ENCODE measurements around the gene TMEM242.
"Not testable (repeated sequence)": the region's sequence is repeated elsewhere in the genome, so short reads cannot be mapped to it uniquely, and the experiment has no call there.

Gene TMEM242

GRCh38 chr6:157323255-157323965, at the start of gene TMEM242:
Gene TMEM242, minus strand, starts transcription at chr6:157323519. Its CDS starts 20 bp downstream, at chr6:157323499.
- DNase-seq (ENCODE audit: low read depth in 2 of 2) = peak; percentile 66 to 89

GRCh38 chr6:157372501-157373280, 49.4 kb upstream of the TMEM242 start:
- no peak for DNase-seq (ENCODE audit: low read depth in 2 of 2)

GRCh38 chr6:157370755-157371154, 47.4 kb upstream of the TMEM242 start:
- DNase-seq (ENCODE audit: low read depth in 2 of 2) = no peak

- DNase-seq (ENCODE audit: low read depth in 2 of 2) = no peak
These were observed 45.2 kb upstream of the TMEM242 start for GRCh38 chr6:157368359-157369049.

GRCh38 chr6:157366648-157367047, 43.3 kb upstream of the TMEM242 start:
- DNase-seq (ENCODE audit: low read depth in 2 of 2) = no peak

DNA sequence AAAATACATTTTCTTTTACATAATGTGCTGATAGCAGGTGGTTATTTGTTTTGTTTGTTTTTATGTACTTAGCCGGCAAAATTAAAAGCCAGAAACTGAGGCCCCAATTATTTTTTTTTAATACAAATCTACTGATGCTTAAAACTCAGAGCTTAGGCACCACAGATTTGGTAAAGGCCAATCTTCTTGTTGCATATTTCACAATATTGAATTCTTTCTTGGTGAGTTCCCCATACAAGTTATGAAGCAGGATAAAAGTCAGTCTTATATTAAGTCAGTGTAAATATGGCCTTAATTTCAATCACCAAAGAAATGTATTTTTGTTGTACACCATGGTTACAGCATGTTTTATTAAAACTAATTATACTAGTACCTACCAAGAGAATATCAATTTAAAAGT, 41.4 kb upstream of the TMEM242 start:
- no peak for DNase-seq (ENCODE audit: low read depth in 2 of 2)

DNA sequence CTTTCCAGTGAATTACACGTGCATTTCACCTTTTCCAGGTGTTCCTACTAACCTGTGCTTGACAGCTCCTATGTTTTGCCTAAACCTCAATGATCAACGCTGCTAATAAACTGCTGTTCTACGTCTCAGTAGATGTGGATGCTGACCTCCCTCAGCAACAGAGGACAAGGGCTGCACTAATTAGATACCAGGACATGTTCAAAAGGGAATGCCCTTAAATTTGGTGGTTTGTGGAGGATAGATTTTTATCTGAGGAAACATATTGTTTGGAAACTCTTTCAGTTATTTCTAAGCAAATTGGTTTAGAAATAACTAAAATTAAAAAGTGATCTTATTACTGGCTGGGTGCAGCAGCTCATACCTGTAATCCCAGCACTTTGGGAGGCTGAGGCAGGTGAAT, 38.6 kb upstream of the TMEM242 start:
- DNase-seq (ENCODE audit: low read depth in 2 of 2) = no peak

DNA sequence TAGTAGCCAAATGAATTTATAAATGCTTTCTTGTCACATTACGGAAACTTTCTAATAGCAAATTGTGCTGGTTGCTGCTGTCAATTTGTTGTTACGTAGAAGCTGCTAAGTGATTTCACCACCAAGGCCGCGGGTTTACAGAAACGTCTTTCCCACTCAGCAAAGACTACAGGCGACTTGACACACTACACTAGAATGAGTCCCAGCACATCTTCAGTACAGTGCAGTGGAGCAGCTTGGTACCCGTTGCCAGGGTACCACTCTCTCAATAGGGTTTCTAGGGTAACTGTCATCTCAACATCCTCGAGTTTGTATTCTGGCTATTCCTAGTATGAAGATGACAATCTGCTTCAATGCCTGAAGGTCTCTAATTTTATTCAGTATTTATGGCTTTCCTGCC, 35.0 kb upstream of the TMEM242 start:
- no peak for DNase-seq (ENCODE audit: low read depth in 2 of 2)

GRCh38 chr6:157346373-157346772, 23.1 kb upstream of the TMEM242 start:
- DNase-seq (ENCODE audit: low read depth in 2 of 2) = no peak

GRCh38 chr6:157343732-157344131, 20.4 kb upstream of the TMEM242 start:
- no peak for DNase-seq (ENCODE audit: low read depth in 2 of 2)

GRCh38 chr6:157339432-157339831, 16.1 kb upstream of the TMEM242 start:
- no peak for DNase-seq (ENCODE audit: low read depth in 2 of 2)

DNA sequence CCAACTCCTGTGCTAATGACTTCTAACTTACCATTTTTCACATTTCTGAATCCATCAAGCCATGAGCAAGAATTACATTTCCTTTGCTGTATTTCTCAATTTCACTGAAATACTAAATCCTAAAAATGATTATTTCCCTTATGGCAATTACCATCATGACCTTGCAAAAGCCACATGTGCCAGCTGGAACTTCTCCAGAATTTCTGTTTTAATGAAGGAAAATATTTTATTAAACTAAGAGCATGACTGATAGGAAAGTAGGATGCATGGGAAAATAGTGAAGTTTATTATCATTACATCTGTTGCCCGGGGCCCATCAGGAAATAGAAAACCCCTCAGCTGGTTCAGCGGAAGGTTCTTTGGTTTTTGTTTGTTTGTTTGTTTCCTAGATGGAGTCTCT, 14.4 kb upstream of the TMEM242 start:
- no peak for DNase-seq (ENCODE audit: low read depth in 2 of 2)

DNA sequence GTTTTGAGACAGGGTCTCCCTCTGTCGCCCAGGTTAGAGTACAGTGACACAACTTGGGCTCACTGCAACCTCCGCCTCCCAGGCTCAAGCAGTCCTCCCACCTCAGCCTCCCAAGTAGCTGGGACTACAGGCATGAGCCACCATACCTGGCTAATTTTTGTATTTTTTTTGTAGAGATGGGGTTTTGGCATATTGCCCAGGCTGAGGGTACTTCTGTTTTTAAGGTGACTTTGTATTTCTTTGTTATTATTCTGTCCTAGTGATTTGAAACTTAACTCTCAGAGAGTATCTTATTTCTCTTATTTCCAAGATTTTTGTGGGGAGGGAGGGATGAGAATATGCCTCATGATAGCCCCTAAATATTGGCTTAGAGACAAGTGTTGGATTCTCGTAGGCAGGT, 14.0 kb upstream of the TMEM242 start:
- DNase-seq (ENCODE audit: low read depth in 2 of 2) = not testable (repeated sequence)

DNA sequence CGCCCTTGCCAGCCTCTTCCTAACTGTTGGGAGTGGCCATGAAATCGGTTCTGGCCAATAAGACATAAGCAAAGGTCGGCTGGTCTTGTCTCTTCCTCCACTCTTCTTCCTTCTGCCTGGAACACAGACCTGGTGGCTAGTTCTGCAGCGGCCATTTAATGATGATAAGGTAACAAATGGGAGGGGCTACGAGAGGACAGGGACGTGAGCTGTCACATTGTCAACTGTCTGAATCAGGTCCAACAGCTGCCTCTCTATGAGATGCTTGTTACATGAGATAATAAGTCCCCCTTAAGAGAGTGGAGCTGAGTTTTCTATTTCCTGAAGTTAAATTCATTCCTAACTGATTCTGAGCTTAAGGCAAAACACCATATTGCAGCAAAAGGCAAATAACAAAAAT, 12.5 kb upstream of the TMEM242 start:
- no peak for DNase-seq (ENCODE audit: low read depth in 2 of 2)

GRCh38 chr6:157333956-157334355, 10.6 kb upstream of the TMEM242 start:
- DNase-seq (ENCODE audit: low read depth in 2 of 2) = no peak

DNA sequence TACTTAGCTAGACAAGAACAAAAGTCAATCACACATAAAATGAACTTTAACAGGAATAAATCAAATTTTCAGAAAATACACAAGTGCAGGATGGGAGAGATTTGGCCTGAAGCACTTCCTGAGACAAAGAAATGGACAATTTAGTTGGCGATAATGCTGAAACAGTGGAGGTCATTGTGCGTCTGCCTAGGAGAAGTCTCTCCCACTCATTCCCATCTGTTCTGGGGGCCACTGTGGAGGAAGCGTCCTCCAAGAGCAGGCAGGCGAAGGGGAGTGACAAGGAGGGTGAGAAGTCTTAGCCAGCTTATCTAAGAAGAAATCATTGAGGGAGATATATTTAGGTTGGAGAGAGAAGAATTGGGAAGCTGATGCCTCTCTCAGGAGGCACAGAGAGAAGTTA, 10.2 kb upstream of the TMEM242 start:
- no peak for DNase-seq (ENCODE audit: low read depth in 2 of 2)

DNA sequence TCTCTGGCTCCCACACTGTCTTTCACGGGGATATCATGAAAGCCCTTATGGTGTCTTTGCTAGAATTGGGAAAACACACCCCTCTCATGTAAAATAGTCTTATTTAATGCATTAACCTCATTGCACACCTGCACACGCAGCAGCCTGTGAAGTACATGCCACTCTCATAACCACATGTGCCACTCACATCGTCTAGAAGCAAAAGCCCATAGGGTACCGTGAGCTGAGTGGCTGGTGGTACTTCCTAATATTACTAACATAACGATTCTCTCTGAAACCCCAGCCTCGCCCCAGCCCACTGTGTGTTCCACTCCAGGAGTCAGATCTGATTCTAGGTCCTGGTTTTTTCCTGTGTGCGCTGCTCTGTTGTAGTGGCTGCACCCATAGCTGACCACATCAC, 9.5 kb upstream of the TMEM242 start:
- no peak for DNase-seq (ENCODE audit: low read depth in 2 of 2)

DNA sequence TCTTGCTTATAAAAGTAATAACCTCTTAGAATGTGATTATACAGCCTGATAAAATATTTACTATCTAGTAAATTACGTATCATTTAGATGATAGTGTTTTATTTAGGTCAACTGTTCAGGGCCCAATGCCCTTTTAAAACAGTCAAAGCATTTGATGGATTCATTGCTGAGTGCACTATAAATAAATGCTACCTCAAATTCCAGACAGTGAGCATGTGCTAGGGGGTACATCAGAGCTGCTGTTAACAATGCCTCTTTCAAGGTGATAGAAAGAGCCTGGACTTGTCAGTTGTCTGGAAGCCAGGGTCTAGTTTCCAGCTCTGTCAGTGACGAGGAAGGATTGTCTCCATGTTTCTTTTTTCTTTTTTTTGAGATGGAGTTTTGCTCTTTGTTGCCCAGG, 7.5 kb upstream of the TMEM242 start:
- DNase-seq (ENCODE audit: low read depth in 2 of 2) = no peak

- no peak for DNase-seq (ENCODE audit: low read depth in 2 of 2)
These were observed 6.5 kb upstream of the TMEM242 start for GRCh38 chr6:157329829-157330228.

DNA sequence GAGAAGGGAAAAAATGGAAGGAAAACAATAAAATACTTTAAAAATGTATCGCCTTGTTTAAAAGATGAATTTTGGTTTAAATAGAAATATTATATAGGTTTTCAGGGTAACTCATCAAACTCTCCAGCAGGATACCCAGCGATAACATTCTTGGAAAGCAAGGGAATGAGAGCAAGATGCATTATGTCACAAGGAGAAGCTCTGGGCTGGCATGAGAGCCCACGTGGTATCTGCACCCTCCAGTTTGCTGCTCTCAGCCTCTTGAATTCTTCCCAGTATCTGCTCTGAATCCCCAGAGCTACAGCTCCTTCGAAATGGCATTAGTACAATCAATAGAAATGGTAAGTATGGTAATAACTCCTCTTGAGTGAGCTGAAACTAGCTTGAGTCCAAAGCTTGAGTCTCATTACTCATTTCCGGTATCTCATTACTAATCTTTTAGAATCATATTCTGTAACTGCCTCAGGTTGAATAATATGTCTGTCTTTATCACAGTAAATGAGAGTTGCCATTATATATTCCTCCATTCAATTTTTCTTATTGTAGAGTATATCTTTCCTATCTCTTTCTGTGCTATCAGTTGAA, 4.9 kb upstream of the TMEM242 start:
- no peak for DNase-seq (ENCODE audit: low read depth in 2 of 2)

DNA sequence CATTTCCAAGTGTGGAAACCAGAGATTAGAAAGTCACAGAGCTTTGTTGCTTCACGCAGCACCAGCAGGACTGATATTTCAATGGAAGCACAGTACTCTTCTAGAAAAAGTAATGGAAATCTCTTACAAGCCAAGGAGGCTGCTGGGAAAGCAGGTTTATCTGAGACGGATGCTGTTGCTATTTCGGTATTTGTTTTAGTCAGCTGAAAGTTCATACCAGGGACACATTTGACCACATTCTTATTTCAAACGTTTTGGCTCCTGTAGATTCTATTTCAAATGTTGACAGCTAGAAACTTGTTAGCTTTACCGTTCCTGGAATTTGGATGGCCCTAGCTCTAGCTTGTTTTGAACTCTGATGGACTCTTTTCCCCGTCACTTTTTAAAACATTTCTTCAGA, 3.7 kb upstream of the TMEM242 start:
- no peak for DNase-seq (ENCODE audit: low read depth in 2 of 2)

- no peak for DNase-seq (ENCODE audit: low read depth in 2 of 2)
These were observed 1.9 kb upstream of the TMEM242 start for GRCh38 chr6:157325069-157325805.

Data from stimulated activated CD4-positive, alpha-beta T cell treated with anti-CD3 and anti-CD28 coated beads, Interleukin-1b, Interleukin-23, amount 100 ng/mL, for 1 hour (primary cell).